H9 (cell line): ENCODE data around the gene STK24. TPM values are rescaled to one million over a fixed set of nuclear protein-coding genes. Genes with fewer than 3 reads are reported as not detected.

Experiments used
- DNase-seq: peaks from one replicate; pipeline ENCODE4 v3.0.0-alpha.2; 2017
- H2AFZ ChIP-seq: one replicate; pipeline ENCODE4 v1.6.1; 2013; ENCODE audit warnings: mild to moderate bottlenecking, low read length, control low read depth, moderate library complexity
- H2AK5ac ChIP-seq: 2 replicates; pipeline ENCODE4 v1.6.1; 2013; ENCODE audit warnings: low read length, control low read depth, mixed read lengths; ENCODE audit not compliant: insufficient read length
- H2BK120ac ChIP-seq: one replicate; pipeline ENCODE4 v1.6.1; 2013; ENCODE audit warnings: low read depth, mild to moderate bottlenecking, low read length, control low read depth, inconsistent platforms; ENCODE audit not compliant: poor library complexity, severe bottlenecking
- H2BK12ac ChIP-seq: 2 replicates; pipeline ENCODE4 v1.6.1; 2013; ENCODE audit warnings: low read length, control low read depth, mixed read lengths, low read depth; ENCODE audit not compliant: insufficient read length
- H2BK15ac ChIP-seq: 2 replicates; pipeline ENCODE4 v1.6.1; 2013; ENCODE audit warnings: low read depth, low read length, control low read depth
- H2BK20ac ChIP-seq: one replicate; pipeline ENCODE4 v1.6.1; 2013; ENCODE audit warnings: low read depth, mild to moderate bottlenecking, low read length, control low read depth, inconsistent platforms; ENCODE audit not compliant: poor library complexity, severe bottlenecking
- H2BK5ac ChIP-seq: 2 replicates; pipeline ENCODE4 v1.6.1; 2013; ENCODE audit warnings: low read length, control low read depth, mixed read lengths; ENCODE audit not compliant: insufficient read length
- H3K14ac ChIP-seq: 2 replicates; pipeline ENCODE4 v1.6.1; 2013; ENCODE audit warnings: low read length, control low read depth; ENCODE audit not compliant: insufficient read depth
- H3K18ac ChIP-seq: 2 replicates; pipeline ENCODE4 v1.6.1; 2013; ENCODE audit warnings: low read depth, mild to moderate bottlenecking, mixed read lengths, low read length, control low read depth; ENCODE audit not compliant: insufficient read length
- H3K23ac ChIP-seq: 2 replicates; pipeline ENCODE4 v1.6.1; 2013; ENCODE audit warnings: low read length, control low read depth, mixed read lengths, low read depth; ENCODE audit not compliant: insufficient read length
- H3K23me2 ChIP-seq: 2 replicates; pipeline ENCODE4 v1.6.1; 2013; ENCODE audit warnings: low read depth, mild to moderate bottlenecking, mixed read lengths, low read length, control low read depth; ENCODE audit not compliant: insufficient read length, poor library complexity, severe bottlenecking
- H3K27ac ChIP-seq: 2 replicates; pipeline ENCODE4 v1.5.1; 2013; ENCODE audit warnings: low read length, control low read depth, mixed read lengths, low read depth; ENCODE audit not compliant: insufficient read length
- H3K27me3 ChIP-seq: 2 replicates; pipeline ENCODE4 v1.6.1; 2013; ENCODE audit warnings: low read length, control low read depth, inconsistent platforms; ENCODE audit not compliant: insufficient read depth
- H3K4ac ChIP-seq: 2 replicates; pipeline ENCODE4 v1.6.1; 2013; ENCODE audit warnings: low read depth, mild to moderate bottlenecking, control low read depth, inconsistent platforms, low read length, moderate library complexity
- H3K4me1 ChIP-seq: 2 replicates; pipeline ENCODE4 v1.6.1; 2013; ENCODE audit warnings: low read length, control low read depth, inconsistent platforms; ENCODE audit not compliant: insufficient read depth
- H3K4me2 ChIP-seq: 2 replicates; pipeline ENCODE4 v1.6.1; 2013; ENCODE audit warnings: low read length, control low read depth, mixed read lengths; ENCODE audit not compliant: insufficient read length, insufficient read depth
- H3K56ac ChIP-seq: 2 replicates; pipeline ENCODE4 v1.6.1; 2013; ENCODE audit warnings: low read depth, mild to moderate bottlenecking, mixed read lengths, low read length, control low read depth; ENCODE audit not compliant: insufficient read length
- H3K79me1 ChIP-seq: 2 replicates; pipeline ENCODE4 v1.6.1; 2013; ENCODE audit warnings: low read depth, mild to moderate bottlenecking, moderate library complexity, low read length, control low read depth, inconsistent platforms; ENCODE audit not compliant: insufficient read depth, poor library complexity, severe bottlenecking
- H3K79me2 ChIP-seq: 2 replicates; pipeline ENCODE4 v1.6.1; 2013; ENCODE audit warnings: low read length, control low read depth, inconsistent platforms; ENCODE audit not compliant: insufficient read depth
- H3K9ac ChIP-seq: 2 replicates; pipeline ENCODE4 v1.6.1; 2013; ENCODE audit warnings: low read length, control low read depth, mixed read lengths; ENCODE audit not compliant: insufficient read length; ENCODE audit errors: extremely low read depth
- H3K9me3 ChIP-seq: one replicate; pipeline ENCODE4 v1.6.1; 2013; ENCODE audit warnings: low read depth, low read length, inconsistent platforms; ENCODE audit not compliant: control insufficient read depth
- H3T11ph ChIP-seq: one replicate; pipeline ENCODE4 v1.6.1; 2013; ENCODE audit warnings: mild to moderate bottlenecking, low read length, control low read depth, inconsistent platforms
- H4K20me1 ChIP-seq: one replicate; pipeline ENCODE4 v1.6.1; 2013; ENCODE audit not compliant: control insufficient read depth, insufficient read length, insufficient read depth
- H4K5ac ChIP-seq: 2 replicates; pipeline ENCODE4 v1.6.1; 2013; ENCODE audit warnings: low read depth, mild to moderate bottlenecking, mixed read lengths, low read length, control low read depth; ENCODE audit not compliant: insufficient read length
- H4K8ac ChIP-seq: replicated peaks from 2 replicates; pipeline ENCODE4 v1.6.1; 2013; ENCODE audit warnings: low read length, control low read depth, mixed read lengths, low read depth; ENCODE audit not compliant: insufficient read length
- H4K91ac ChIP-seq: 2 replicates; pipeline ENCODE4 v1.6.1; 2013; ENCODE audit warnings: low read depth, mild to moderate bottlenecking, moderate library complexity, mixed read lengths, low read length, control low read depth; ENCODE audit not compliant: insufficient read length
- H3K27ac Mint-ChIP-seq, 3 experiments: 2 replicates in 2 of 3; 3 replicates in 1 of 3; pipeline ENCODE4 v1.8.0; 2020 to 2021; ENCODE audit warnings: mixed read lengths in 3 of 3, mild to moderate bottlenecking in 1 of 3, moderate library complexity in 1 of 3
- H3K27me3 Mint-ChIP-seq: 2 replicates; pipeline ENCODE4 v1.8.0; 2021; ENCODE audit warnings: low read depth, mild to moderate bottlenecking, moderate library complexity, mixed read lengths
- H3K36me3 Mint-ChIP-seq, 3 experiments: 2 replicates in 2 of 3; 3 replicates in 1 of 3; pipeline ENCODE4 v1.8.0; 2020 to 2021; ENCODE audit warnings: low read depth in 3 of 3, mixed read lengths in 3 of 3; ENCODE audit not compliant: insufficient read depth in 1 of 3
- H3K4me1 Mint-ChIP-seq, 2 experiments: 2 replicates each; pipeline ENCODE4 v1.8.0; 2020; ENCODE audit warnings: mixed read lengths in 2 of 2
- H3K4me3 Mint-ChIP-seq, 2 experiments: 2 replicates in 1 of 2; 3 replicates in 1 of 2; pipeline ENCODE4 v1.8.0; 2020 to 2021; ENCODE audit warnings: mild to moderate bottlenecking in 2 of 2, mixed read lengths in 2 of 2, moderate library complexity in 1 of 2
- H3K9me3 Mint-ChIP-seq, 2 experiments: 2 replicates in 1 of 2; 3 replicates in 1 of 2; pipeline ENCODE4 v1.8.0; 2020; ENCODE audit warnings: mild to moderate bottlenecking in 2 of 2, mixed read lengths in 2 of 2, moderate library complexity in 1 of 2
- CTCF ChIP-seq: fragments of 200-600 bp; sonication (generic); conservative IDR thresholded peaks from 3 replicates; pipeline ENCODE4 v1.8.0; 2021; ENCODE audit warnings: antibody characterized with exemption, mild to moderate bottlenecking
- WGBS: extraction: QIAGEN DNeasy Blood & Tissue Kit; methylation state at CpG from one replicate; pipeline ENCODE4 v1.1.7; 2013; ENCODE audit warnings: missing lambda C conversion rate, low lambda C conversion rate, mixed read lengths; ENCODE audit not compliant: insufficient read length; ENCODE audit errors: extremely low coverage; 5-methylcytosine and 5-hydroxymethylcytosine counted together
- total RNA-seq: library from RNA; stranded (reverse); gene quantifications from 2 replicates; pipeline ENCODE4 v1.2.1, GENCODE V29; 2021

STK24 gene
- total RNA-seq, 1 experiment from 2014 or later = 134 TPM

DNA sequence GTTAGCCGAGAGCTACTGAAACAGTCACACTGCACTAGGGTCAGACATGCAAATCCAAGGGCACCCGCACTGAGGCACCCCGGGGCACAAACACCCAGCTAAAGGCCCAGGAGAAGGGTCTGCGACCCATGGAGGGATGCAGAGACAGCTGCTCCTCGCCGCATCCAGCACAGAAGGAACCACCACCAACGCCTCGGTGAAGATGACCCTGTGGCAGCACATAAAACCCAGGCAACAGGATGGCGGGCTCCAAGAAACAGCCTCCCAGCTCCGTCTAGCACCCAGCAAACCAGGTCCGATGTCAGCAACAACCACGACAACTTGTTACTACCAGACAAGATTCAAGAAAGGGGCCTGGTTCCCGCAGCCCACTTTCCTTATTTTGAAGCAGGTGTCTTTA, 82.1 kb downstream of the STK24 start:
- peaks cover 23% of the 10 kb centered on the region; the same call in 1 of the 2 replicates for H3K79me2 ChIP-seq
- H3K27me3 ChIP-seq = no peaks in the 10 kb centered on the region
- no peak overlapping the region for H3K9ac ChIP-seq
- no peak overlapping the region for H3K14ac ChIP-seq
- H3K23ac ChIP-seq = no peak overlapping the region
- peaks cover 7% of the 10 kb centered on the region for H3K79me1 ChIP-seq
- no peak for TF ChIP-seq CTCF
- no peak overlapping the region for H4K8ac ChIP-seq
- no peak overlapping the region for H3K27ac ChIP-seq
- peaks cover 62 to 74% of the 10 kb centered on the region in 2 experiments for H3K4me1 Mint-ChIP-seq
- no peak overlapping the region for H3K4ac ChIP-seq
- H3T11ph ChIP-seq = no peak overlapping the region
- no peak overlapping the region for H2BK12ac ChIP-seq
- no peaks in the 10 kb centered on the region for H4K20me1 ChIP-seq
- H3K56ac ChIP-seq = no peak overlapping the region
- no peak overlapping the region for H4K5ac ChIP-seq
- H4K91ac ChIP-seq = no peak overlapping the region
- peak overlapping the region; percentile 7 to 80 (median 18); a peak in 5 of 7 replicates for H3K27ac Mint-ChIP-seq
- no peak overlapping the region for H2AFZ ChIP-seq
- no peak overlapping the region; the same call in 1 of the 2 replicates for H2BK15ac ChIP-seq
- no peak overlapping the region for H2BK5ac ChIP-seq
- DNase-seq = no peak
- no peak overlapping the region for H3K18ac ChIP-seq
- WGBS = no CpG with 5 or more reads among the region's 13 CpGs
- no peak overlapping the region for H2AK5ac ChIP-seq
- no peak overlapping the region for H3K4me2 ChIP-seq
- no peaks in the 10 kb centered on the region for H3K23me2 ChIP-seq
- H3K4me1 ChIP-seq = peaks cover 13% of the 10 kb centered on the region; the same call in 1 of the 2 replicates
- H3K4me3 Mint-ChIP-seq = no peak overlapping the region
- H3K27me3 Mint-ChIP-seq = no peaks in the 10 kb centered on the region
- H3K36me3 Mint-ChIP-seq = peaks cover 8 to 18% (median 13%) of the 10 kb centered on the region in 3 experiments; a peak in 6 of 7 replicates
- H2BK20ac ChIP-seq = no peak overlapping the region
- no peaks in the 10 kb centered on the region for H3K9me3 ChIP-seq
- no peaks in the 10 kb centered on the region for H3K9me3 Mint-ChIP-seq
- no peak overlapping the region for H2BK120ac ChIP-seq
